Vagina (tissue), 2 donors: ENCODE results near the gene MICB.

Experiments used
- CTCF ChIP-seq, 3 experiments: fragments of 450-650 bp in 2 of 3; fragments of 200-600 bp in 1 of 3; sonication (generic) in 1 of 3; IDR thresholded peaks; one replicate each; pipeline ENCODE4 v1.5.1; 2017 to 2019; ENCODE audit warnings: antibody characterized with exemption in 3 of 3, mild to moderate bottlenecking in 2 of 3, moderate library complexity in 2 of 3
- POLR2A ChIP-seq, 2 donors: fragments of 450-650 bp; IDR thresholded peaks; one replicate each; pipeline ENCODE4 v1.6.1; 2017; ENCODE audit warnings: antibody characterized with exemption in 2 of 2, mild to moderate bottlenecking in 2 of 2, moderate library complexity in 2 of 2

GRCh38 chr6:31521835-31522234, 23.9 kb downstream of the MICB start:
- TF ChIP-seq CTCF (IDR thresholded peaks at IDR 0.05) (no peak), POLR2A (IDR thresholded peaks at IDR 0.05) (no peak)
